K562 (cell line): Measurements from ENCODE around the gene SERPIND1. TPM values are rescaled to one million over a fixed set of nuclear protein-coding genes. Genes with fewer than 3 reads are reported as not detected.

Experiments
- CEBPG ChIP-seq, 3 experiments: fragments of 200-800 bp in 1 of 3; sonication (Bioruptor generic) in 1 of 3; sonication (generic) in 1 of 3; formaldehyde crosslinking in 1 of 3; IDR thresholded peaks in 2 of 3; conservative IDR thresholded peaks in 1 of 3; 2 replicates each; pipeline versions ENCODE4 v1.6.1 to v1.8.0; 2016 to 2022; ENCODE audit warnings: missing compliant biosample characterization in 2 of 3, missing genetic modification characterization in 2 of 3, mild to moderate bottlenecking in 1 of 3, missing genetic modification reagents in 1 of 3
- IRF2 ChIP-seq: sonication (generic); formaldehyde crosslinking; IDR thresholded peaks from 2 replicates; pipeline ENCODE4 v1.8.1; 2022; ENCODE audit warnings: mild to moderate bottlenecking, missing genetic modification reagents
- KAT2B ChIP-seq: IDR thresholded peaks from one replicate; pipeline ENCODE4 v1.6.1; 2012; ENCODE audit warnings: low read depth, mild to moderate bottlenecking, control low read depth, inconsistent platforms, low read length, moderate library complexity
- MTA3 ChIP-seq: fragments of 450-650 bp; formaldehyde crosslinking; IDR thresholded peaks from 2 replicates; pipeline ENCODE4 v1.6.1; 2017; ENCODE audit warnings: mild to moderate bottlenecking, borderline replicate concordance
- NFATC3 ChIP-seq: fragments of 450-650 bp; IDR thresholded peaks from 2 replicates; pipeline ENCODE4 v1.6.1; 2017; ENCODE audit warnings: mild to moderate bottlenecking
- NFE2L1 ChIP-seq: fragments of 450-650 bp; IDR thresholded peaks from 2 replicates; pipeline ENCODE4 v1.6.1; 2016; ENCODE audit warnings: missing genetic modification characterization, low read depth, mild to moderate bottlenecking, missing compliant biosample characterization, moderate library complexity, borderline replicate concordance
- SREBF1 ChIP-seq: fragments of 150-350 bp; IDR thresholded peaks from 2 replicates; pipeline ENCODE4 v1.6.1; 2014; ENCODE audit warnings: antibody characterized with exemption, low read depth, low read length, borderline replicate concordance
- TAF1 ChIP-seq: IDR thresholded peaks from 2 replicates; pipeline ENCODE4 v1.6.1; 2011; ENCODE audit warnings: mild to moderate bottlenecking, low read length, moderate library complexity; ENCODE audit not compliant: insufficient read depth, control insufficient read depth, severe bottlenecking; ENCODE audit errors: extremely low read depth
- TCF3 ChIP-seq: sonication (generic); formaldehyde crosslinking; IDR thresholded peaks from 2 replicates; pipeline ENCODE4 v1.4.0; 2020; ENCODE audit warnings: mild to moderate bottlenecking, missing genetic modification reagents
- ZEB2 ChIP-seq: fragments of 450-650 bp; IDR thresholded peaks from 2 replicates; pipeline ENCODE4 v1.6.1; 2016
- ZFPM2 ChIP-seq: fragments of 250-450 bp; sonication (Bioruptor Pico); IDR thresholded peaks from 2 replicates; pipeline ENCODE4 v1.5.1; 2022; ENCODE audit warnings: mild to moderate bottlenecking
- ZNF12 ChIP-seq: sonication (generic); formaldehyde crosslinking; IDR thresholded peaks from 2 replicates; pipeline ENCODE4 v1.4.0; 2020; ENCODE audit warnings: mild to moderate bottlenecking, missing genetic modification reagents
- ZNF282 ChIP-seq: sonication (generic); formaldehyde crosslinking; IDR thresholded peaks from 2 replicates; pipeline ENCODE4 v1.8.1; 2023; ENCODE audit warnings: missing genetic modification reagents
- ZNF551 ChIP-seq: fragments of 250-450 bp; sonication (Bioruptor Pico); IDR thresholded peaks from 2 replicates; pipeline ENCODE4 v1.5.0; 2021; ENCODE audit warnings: mild to moderate bottlenecking, moderate library complexity
- polyA plus RNA-seq, 8 experiments: library from polyadenylated mRNA; depleted of rRNA in 4 of 8; stranded (reverse) in 5 of 8; unstranded in 3 of 8; fragments of >200 nt; fragmentation: Nextera tagmentation in 2 of 8; fragmentation: Illumina TruSeq in 1 of 8; extraction: Ambion mirVana in 2 of 8; extraction: Trizol in 1 of 8; gene quantifications; 2 replicates each; pipeline versions ENCODE4 v1.2.1 to v1.2.3, GENCODE V29; 2011 to 2014; ENCODE audit warnings: inconsistent platforms in 1 of 8, missing spikeins in 1 of 8
- total RNA-seq, 7 experiments: library from RNA; depleted of rRNA in 6 of 7; stranded (reverse); fragments of >200 nt in 6 of 7; fragmentation: Illumina TruSeq in 2 of 7; extraction: Trizol in 2 of 7; gene quantifications; 2 replicates each; pipeline versions ENCODE4 v1.2.1 to v1.2.3, GENCODE V29; 2011 to 2021; ENCODE audit warnings: low replicate concordance in 1 of 7
- TF ChIP-seq, protein P1 (sequence below), 2 experiments: fragments of 450-650 bp in 1 of 2; sonication (generic) in 1 of 2; formaldehyde crosslinking in 1 of 2; IDR thresholded peaks; 2 replicates each; pipeline versions ENCODE4 v1.7.1 to v1.9.0; 2016 to 2022; ENCODE audit warnings: inconsistent platforms in 1 of 2, mild to moderate bottlenecking in 1 of 2, missing genetic modification reagents in 1 of 2
- TF ChIP-seq, protein P2 (sequence below), 2 experiments: IDR thresholded peaks; 2 replicates each; pipeline ENCODE4 v1.6.1; 2011; ENCODE audit warnings: borderline replicate concordance in 1 of 2, control low read depth in 1 of 2, low read depth in 1 of 2, low read length in 1 of 2, mild to moderate bottlenecking in 1 of 2, mixed read lengths in 1 of 2, moderate library complexity in 1 of 2; ENCODE audit not compliant: insufficient read depth in 1 of 2, insufficient read length in 1 of 2, poor library complexity in 1 of 2, severe bottlenecking in 1 of 2; ENCODE audit errors: extremely low read depth in 1 of 2

SERPIND1 gene
- total and polyA plus RNA-seq, 9 of the 15 experiments (the other 6 are each of a cell fraction or from before 2014, with no cell fraction given), result 0.04 to 0.11 (median 0.09) TPM; not detected in 6

DNA sequence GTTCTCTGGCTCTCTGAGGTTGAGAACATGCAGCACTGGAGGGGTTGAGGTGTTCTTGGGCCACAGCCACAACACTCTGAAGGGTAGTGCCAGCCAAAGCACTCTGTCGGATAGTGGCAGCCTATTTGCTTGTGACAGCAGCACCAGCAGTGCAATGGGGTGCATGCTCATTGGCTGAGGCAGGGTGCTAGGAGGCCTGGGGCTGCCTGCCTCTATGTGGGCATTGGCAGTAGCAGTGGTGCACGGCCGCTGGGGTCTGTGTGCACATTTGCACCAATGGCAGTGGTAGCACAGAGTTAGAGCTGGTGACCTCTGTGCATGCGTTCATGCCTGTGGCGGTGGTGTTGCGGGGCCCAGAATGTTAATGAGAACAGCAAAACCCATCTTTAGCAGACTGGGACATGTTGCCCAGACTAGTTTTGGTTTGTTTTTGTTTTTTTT is 59.3 kb downstream of the SERPIND1 start (continued):
- no peak for TF ChIP-seq TCF3
- TF ChIP-seq CEBPG (CRISPR knock-in tag; IDR thresholded peaks at IDR 0.05), result peak; percentile 13; the same call in 1 of the 2 replicates
- no peak for TF ChIP-seq CEBPG (tag; conservative IDR thresholded peaks at IDR 0.05 in 1 of 2, IDR thresholded peaks at IDR 0.05 in 1 of 2)
- no peak for TF ChIP-seq ZEB2
- TF ChIP-seq IRF2 (CRISPR knock-in tag), result 0 out of 2 replicates have a peak, but pooled peaks have one; percentile 20
- TF ChIP-seq, protein P1, sequence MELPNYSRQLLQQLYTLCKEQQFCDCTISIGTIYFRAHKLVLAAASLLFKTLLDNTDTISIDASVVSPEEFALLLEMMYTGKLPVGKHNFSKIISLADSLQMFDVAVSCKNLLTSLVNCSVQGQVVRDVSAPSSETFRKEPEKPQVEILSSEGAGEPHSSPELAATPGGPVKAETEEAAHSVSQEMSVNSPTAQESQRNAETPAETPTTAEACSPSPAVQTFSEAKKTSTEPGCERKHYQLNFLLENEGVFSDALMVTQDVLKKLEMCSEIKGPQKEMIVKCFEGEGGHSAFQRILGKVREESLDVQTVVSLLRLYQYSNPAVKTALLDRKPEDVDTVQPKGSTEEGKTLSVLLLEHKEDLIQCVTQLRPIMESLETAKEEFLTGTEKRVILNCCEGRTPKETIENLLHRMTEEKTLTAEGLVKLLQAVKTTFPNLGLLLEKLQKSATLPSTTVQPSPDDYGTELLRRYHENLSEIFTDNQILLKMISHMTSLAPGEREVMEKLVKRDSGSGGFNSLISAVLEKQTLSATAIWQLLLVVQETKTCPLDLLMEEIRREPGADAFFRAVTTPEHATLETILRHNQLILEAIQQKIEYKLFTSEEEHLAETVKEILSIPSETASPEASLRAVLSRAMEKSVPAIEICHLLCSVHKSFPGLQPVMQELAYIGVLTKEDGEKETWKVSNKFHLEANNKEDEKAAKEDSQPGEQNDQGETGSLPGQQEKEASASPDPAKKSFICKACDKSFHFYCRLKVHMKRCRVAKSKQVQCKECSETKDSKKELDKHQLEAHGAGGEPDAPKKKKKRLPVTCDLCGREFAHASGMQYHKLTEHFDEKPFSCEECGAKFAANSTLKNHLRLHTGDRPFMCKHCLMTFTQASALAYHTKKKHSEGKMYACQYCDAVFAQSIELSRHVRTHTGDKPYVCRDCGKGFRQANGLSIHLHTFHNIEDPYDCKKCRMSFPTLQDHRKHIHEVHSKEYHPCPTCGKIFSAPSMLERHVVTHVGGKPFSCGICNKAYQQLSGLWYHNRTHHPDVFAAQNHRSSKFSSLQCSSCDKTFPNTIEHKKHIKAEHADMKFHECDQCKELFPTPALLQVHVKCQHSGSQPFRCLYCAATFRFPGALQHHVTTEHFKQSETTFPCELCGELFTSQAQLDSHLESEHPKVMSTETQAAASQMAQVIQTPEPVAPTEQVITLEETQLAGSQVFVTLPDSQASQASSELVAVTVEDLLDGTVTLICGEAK (IDR thresholded peaks at IDR 0.05), result no peak
- TF ChIP-seq, protein P1 (CRISPR knock-in tag; IDR thresholded peaks at IDR 0.05), result 0 out of 2 replicates have a peak, but pooled peaks have one; percentile 19
- no peak for TF ChIP-seq MTA3
- TF ChIP-seq ZNF551 (CRISPR knock-in tag), result no peak
- no peak for TF ChIP-seq TAF1
- TF ChIP-seq SREBF1, result no peak
- TF ChIP-seq ZNF282 (CRISPR knock-in tag), result peak; percentile 89; the same call in 1 of the 2 replicates
- no peak for TF ChIP-seq NFE2L1
- peak; percentile 62; the same call in 1 of the 2 replicates for TF ChIP-seq ZNF12
- TF ChIP-seq, protein P2, sequence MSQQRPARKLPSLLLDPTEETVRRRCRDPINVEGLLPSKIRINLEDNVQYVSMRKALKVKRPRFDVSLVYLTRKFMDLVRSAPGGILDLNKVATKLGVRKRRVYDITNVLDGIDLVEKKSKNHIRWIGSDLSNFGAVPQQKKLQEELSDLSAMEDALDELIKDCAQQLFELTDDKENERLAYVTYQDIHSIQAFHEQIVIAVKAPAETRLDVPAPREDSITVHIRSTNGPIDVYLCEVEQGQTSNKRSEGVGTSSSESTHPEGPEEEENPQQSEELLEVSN (IDR thresholded peaks at IDR 0.05; ENCODE audit: borderline replicate concordance in 1 of 2, extremely low read depth in 1 of 2, insufficient read depth in 1 of 2, insufficient read length in 1 of 2, low read depth in 1 of 2, low read length in 1 of 2, poor library complexity in 1 of 2, severe bottlenecking in 1 of 2), result no peak
- TF ChIP-seq NFATC3, result no peak
- TF ChIP-seq ZFPM2 (CRISPR knock-in tag), result no peak
- no peak for TF ChIP-seq KAT2B
